Muscle of leg (tissue), 11 donors: Measurements from ENCODE around the gene KCNG4. TPM values are rescaled to one million over a fixed set of nuclear protein-coding genes. Genes with fewer than 3 reads are reported as not detected.
A peak's percentile ranks its signal among the peaks of the same experiment; 100 is the strongest.

ENCODE experiments used
- DNase-seq: peaks from one replicate; pipeline ENCODE4 v3.0.0; 2013
- H3K27ac ChIP-seq: one replicate; pipeline ENCODE4 v1.5.1; 2013; ENCODE audit warnings: mild to moderate bottlenecking, low read length, control low read depth
- H3K27me3 ChIP-seq: one replicate; pipeline ENCODE4 v1.6.1; 2013; ENCODE audit warnings: low read length; ENCODE audit not compliant: control insufficient read depth, insufficient read depth
- H3K36me3 ChIP-seq: one replicate; pipeline ENCODE4 v1.6.1; 2013; ENCODE audit warnings: low read length; ENCODE audit not compliant: control insufficient read depth, insufficient read depth
- H3K4me1 ChIP-seq: one replicate; pipeline ENCODE4 v1.6.1; 2013; ENCODE audit warnings: low read length; ENCODE audit not compliant: control insufficient read depth, insufficient read depth
- H3K4me3 ChIP-seq: one replicate; pipeline ENCODE4 v1.5.1; 2013; ENCODE audit warnings: low read length, control low read depth
- H3K9me3 ChIP-seq: replicated peaks from 2 replicates; pipeline ENCODE4 v1.6.1; 2013; ENCODE audit warnings: low read depth, low read length; ENCODE audit not compliant: control insufficient read depth
- WGBS: methylation state at CpG from one replicate; pipeline ENCODE4 v1.1.5; 2013; ENCODE audit warnings: missing lambda C conversion rate; ENCODE audit not compliant: insufficient coverage; 5-methylcytosine and 5-hydroxymethylcytosine counted together
- polyA plus RNA-seq, 8 donors: library from polyadenylated mRNA; unstranded; fragments of 120-200 nt; gene quantifications; one replicate each; pipeline versions ENCODE4 v1.2.1 to v1.2.3, GENCODE V29; 2013; ENCODE audit warnings: inconsistent platforms in 1 of 8, low replicate concordance in 1 of 8; ENCODE audit not compliant: insufficient read length in 8 of 8, insufficient read depth in 1 of 8
- total RNA-seq: library from RNA; stranded (reverse); fragments of 120-200 nt; gene quantifications from one replicate; pipeline ENCODE4 v1.2.4, GENCODE V29; 2013

KCNG4 gene
- total and polyA plus RNA-seq, 9 donors: under 0.01 to 0.08 (median 0.04) TPM; not detected in 1

GRCh38 chr16:84267380-84267779, 27.6 kb upstream of the KCNG4 start:
- Histone ChIP-seq H3K4me3 (no peak overlapping the region), H3K27me3 (peaks cover 5% of the 10 kb centered on the region), H3K27ac (no peak overlapping the region), H3K9me3 (no peaks in the 10 kb centered on the region), H3K4me1 (no peaks in the 10 kb centered on the region), H3K36me3 (no peaks in the 10 kb centered on the region)
- no peak for DNase-seq
- WGBS: 65% methylated on average over 4 of the region's 4 CpGs

DNA sequence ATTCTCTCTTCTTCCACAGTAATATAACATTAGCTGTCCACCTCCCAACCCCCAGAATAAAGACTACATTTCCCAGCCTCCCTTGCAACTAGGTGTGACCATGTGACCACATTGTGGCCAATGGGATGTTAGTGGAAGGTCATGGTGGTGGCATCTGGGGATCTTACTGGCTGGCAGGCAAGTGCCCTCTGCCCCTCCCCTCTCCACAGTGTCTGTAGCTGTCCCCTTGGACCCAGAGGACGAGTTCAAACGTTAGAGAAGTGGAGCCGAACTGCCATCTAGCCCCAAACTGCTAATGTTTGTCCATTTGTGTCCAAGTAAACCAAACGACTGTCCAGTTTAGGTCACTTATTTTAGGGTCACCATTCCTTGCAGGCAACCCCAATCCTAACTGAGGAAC, 26.6 kb upstream of the KCNG4 start:
- 20% methylated on average over 4 of the region's 4 CpGs for WGBS
- H3K27ac ChIP-seq: no peak overlapping the region
- H3K36me3 ChIP-seq: no peaks in the 10 kb centered on the region
- no peaks in the 10 kb centered on the region for H3K9me3 ChIP-seq
- peak; percentile 51 for DNase-seq
- H3K4me3 ChIP-seq: no peak overlapping the region
- peaks cover 2% of the 10 kb centered on the region for H3K27me3 ChIP-seq
- H3K4me1 ChIP-seq: no peaks in the 10 kb centered on the region

DNA sequence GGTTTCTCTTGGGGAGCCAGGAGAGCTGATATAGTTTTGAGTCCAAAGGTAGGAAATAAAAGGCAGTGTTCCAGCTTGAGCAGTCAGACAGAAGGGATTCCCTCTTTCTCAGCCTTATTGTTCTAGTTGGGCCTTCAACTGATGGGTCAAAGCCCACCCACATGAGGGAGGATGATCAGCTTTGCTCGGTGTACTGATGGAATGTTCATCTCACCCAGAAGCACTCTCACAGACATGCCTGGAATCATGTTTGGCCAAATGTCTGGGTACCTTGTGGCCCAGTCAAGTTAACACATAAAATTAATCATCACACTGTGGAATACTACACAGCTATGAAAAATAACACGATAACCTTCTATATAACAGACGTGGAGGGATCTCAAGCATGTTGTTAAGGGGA, 23.1 kb upstream of the KCNG4 start:
- Histone ChIP-seq H3K27ac (no peak overlapping the region), H3K4me1 (no peaks in the 10 kb centered on the region), H3K27me3 (peaks cover 2% of the 10 kb centered on the region), H3K9me3 (no peaks in the 10 kb centered on the region), H3K4me3 (no peak overlapping the region), H3K36me3 (no peaks in the 10 kb centered on the region)
- DNase-seq: no peak
- WGBS: no CpG with 5 or more reads among the region's 3 CpGs

DNA sequence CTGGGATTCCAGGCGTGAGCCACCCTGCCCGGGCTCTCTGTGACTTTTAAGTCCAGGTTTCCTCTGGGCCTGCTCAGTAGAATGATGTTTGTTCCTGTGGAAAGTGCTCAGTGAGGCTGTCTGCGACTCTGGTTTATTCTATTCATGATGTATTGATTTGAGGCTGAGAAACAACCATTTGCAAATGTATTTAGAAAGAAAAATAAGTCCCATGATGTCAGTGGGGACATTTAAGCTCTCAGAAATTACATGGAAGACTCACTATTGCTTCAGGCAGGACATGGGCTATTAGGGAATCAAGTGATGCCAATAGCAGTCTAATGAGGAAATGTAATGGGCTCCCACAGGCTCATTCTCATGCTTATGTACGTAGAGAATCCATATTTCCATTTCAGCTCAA, 22.2 kb upstream of the KCNG4 start:
- no peak for DNase-seq
- Histone ChIP-seq H3K36me3 (no peaks in the 10 kb centered on the region), H3K4me1 (no peaks in the 10 kb centered on the region), H3K27ac (no peak overlapping the region), H3K27me3 (peaks cover 2% of the 10 kb centered on the region), H3K9me3 (no peaks in the 10 kb centered on the region), H3K4me3 (no peak overlapping the region)
- WGBS: 57% methylated on average over 1 of the region's 4 CpGs

DNA sequence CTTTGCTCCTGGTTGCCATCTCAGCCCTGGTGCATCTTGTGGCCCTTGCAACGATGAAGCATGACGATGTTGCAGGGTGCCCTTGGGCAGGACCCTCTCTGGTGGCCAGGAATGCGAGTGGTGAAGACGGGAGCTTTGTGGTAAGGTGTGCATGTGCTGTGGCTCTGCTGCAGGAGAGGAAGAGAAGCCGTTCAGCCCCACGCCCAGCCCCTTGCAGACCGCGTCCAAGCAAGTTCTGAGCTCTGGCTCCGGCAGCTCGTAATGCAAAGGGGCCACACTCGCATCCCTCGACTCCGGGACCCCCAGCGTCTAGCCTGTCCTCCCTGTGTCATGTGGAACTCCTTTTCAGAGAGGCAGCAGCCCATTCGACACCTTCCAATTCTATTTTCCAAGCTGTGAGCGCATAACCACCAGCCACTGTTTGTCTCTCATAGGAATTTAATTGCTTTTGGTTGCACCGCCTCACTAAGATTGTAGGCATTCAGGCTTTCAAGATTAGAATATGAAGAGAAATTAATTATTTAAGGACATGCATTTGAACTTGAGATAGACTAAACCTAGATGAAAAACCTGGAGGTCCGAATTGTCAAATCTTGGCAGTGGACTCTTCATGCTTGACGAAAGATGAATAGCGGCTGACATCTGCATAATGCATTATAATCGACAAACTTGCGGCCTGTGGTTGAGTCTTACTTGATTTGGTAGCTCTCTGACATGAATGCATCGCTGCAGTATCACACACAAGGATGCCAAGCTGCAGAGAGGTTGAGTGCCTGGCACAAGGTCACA, 21.1 kb upstream of the KCNG4 start:
- no peak for DNase-seq
- 64% methylated on average over 18 of the region's 23 CpGs for WGBS
- Histone ChIP-seq H3K36me3 (no peaks in the 10 kb centered on the region), H3K4me3 (no peak overlapping the region), H3K9me3 (no peaks in the 10 kb centered on the region), H3K27ac (no peak overlapping the region), H3K4me1 (no peaks in the 10 kb centered on the region), H3K27me3 (peaks cover 2% of the 10 kb centered on the region)

DNA sequence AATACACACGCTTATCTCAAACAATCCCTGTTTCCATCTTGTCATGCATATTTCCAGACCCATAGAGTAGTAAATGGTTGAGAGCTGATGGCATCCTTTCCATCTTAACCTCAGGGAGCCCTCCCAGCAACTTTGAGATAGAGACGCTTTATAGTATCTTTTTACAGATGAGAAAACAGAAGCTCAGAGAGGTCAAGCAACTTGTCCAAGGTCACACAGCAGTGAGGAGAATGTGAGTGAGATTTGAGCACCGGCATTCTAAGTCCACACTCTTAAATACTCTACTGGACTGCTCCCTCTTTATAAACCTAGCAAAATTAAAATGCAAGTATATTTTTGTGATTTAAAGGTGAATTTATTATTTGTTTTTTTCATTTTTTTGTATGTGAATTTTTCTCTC, 19.9 kb upstream of the KCNG4 start:
- no peak overlapping the region for H3K27ac ChIP-seq
- WGBS: no CpG with 5 or more reads among the region's 3 CpGs
- H3K27me3 ChIP-seq: peaks cover 6% of the 10 kb centered on the region
- H3K9me3 ChIP-seq: no peaks in the 10 kb centered on the region
- DNase-seq: no peak
- H3K4me3 ChIP-seq: no peak overlapping the region
- no peaks in the 10 kb centered on the region for H3K36me3 ChIP-seq
- no peaks in the 10 kb centered on the region for H3K4me1 ChIP-seq

- Histone ChIP-seq H3K36me3 (no peaks in the 10 kb centered on the region), H3K27me3 (peaks cover 6% of the 10 kb centered on the region), H3K4me1 (no peaks in the 10 kb centered on the region), H3K9me3 (no peaks in the 10 kb centered on the region), H3K4me3 (no peak overlapping the region), H3K27ac (no peak overlapping the region)
- WGBS: 100% methylated on average over 3 of the region's 11 CpGs
- no peak for DNase-seq
These were observed 18.5 kb upstream of the KCNG4 start for GRCh38 chr16:84258266-84258665.

- H3K27ac ChIP-seq: no peak overlapping the region
- DNase-seq: no peak
- H3K36me3 ChIP-seq: no peaks in the 10 kb centered on the region
- H3K27me3 ChIP-seq: peaks cover 6% of the 10 kb centered on the region
- WGBS: 96% methylated on average over 3 of the region's 4 CpGs
- H3K4me3 ChIP-seq: no peak overlapping the region
- H3K4me1 ChIP-seq: no peaks in the 10 kb centered on the region
- H3K9me3 ChIP-seq: no peaks in the 10 kb centered on the region
These were observed 15.4 kb upstream of the KCNG4 start for GRCh38 chr16:84255050-84255810.

DNA sequence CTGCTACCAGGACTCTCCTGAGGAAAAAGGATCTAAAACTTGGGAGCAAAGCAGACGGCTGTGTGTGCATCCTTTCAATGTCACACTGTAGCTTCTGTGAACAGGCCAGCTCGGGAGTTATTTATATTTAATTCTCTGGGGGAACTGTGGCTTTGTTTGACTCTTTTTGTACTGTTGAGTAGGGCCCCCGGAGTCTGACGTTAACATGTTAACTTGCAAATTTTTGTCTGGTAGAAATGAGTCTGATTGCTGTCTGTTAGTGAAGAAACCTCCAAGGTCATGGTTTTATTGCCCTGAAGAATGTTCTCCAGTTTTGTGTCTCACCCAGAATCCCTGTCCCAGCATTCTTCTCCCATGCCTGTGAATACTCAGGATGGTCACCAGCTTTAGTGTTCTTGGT, 14.2 kb upstream of the KCNG4 start:
- WGBS: 44% methylated on average over 4 of the region's 4 CpGs
- H3K27ac ChIP-seq: no peak overlapping the region
- no peak for DNase-seq
- H3K9me3 ChIP-seq: no peaks in the 10 kb centered on the region
- H3K4me3 ChIP-seq: no peak overlapping the region
- no peaks in the 10 kb centered on the region for H3K36me3 ChIP-seq
- H3K27me3 ChIP-seq: peaks cover 4% of the 10 kb centered on the region
- no peaks in the 10 kb centered on the region for H3K4me1 ChIP-seq

DNA sequence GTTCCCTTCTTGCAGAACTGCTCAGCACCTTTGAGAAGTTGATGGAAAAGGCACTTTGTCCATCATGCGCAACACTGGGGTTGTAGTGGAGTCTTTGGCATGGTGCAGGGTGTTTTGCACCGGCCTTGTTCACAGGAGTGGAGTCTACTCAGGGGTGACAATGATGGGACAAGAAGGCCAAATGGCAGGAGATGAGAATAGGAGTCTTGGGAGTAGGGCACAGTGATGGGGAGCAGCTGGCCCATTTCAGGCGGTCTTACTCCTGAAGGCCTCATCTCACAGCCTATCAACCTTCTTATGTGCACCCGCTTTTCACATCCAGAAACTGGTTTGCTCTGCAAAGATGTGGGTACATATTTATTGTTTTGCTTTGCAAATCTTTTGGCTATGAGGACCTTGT, 13.4 kb upstream of the KCNG4 start:
- no peak overlapping the region for H3K27ac ChIP-seq
- 69% methylated on average over 2 of the region's 4 CpGs for whole genome bisulfite sequencing
- no peaks in the 10 kb centered on the region for H3K4me1 ChIP-seq

More for the DNA sequence above, 13.4 kb upstream of the KCNG4 start:
- Histone ChIP-seq H3K9me3 (no peaks in the 10 kb centered on the region), H3K27me3 (peaks cover 4% of the 10 kb centered on the region), H3K4me3 (no peak overlapping the region), H3K36me3 (no peaks in the 10 kb centered on the region)
- DNase-seq: no peak
